Dedifferentiated amniotic fluid mesenchymal stem cell (primary cell): ENCODE data around the gene GARIN1A.

Experiments
- DNase-seq: peaks from one replicate; pipeline ENCODE4 v3.0.0-alpha.2; 2016; ENCODE audit errors: extremely low spot score

The GARIN1A gene

GRCh38 chr7:128718967-128719642, 47.0 kb downstream of the GARIN1A start:
- no peak for DNase-seq

DNA sequence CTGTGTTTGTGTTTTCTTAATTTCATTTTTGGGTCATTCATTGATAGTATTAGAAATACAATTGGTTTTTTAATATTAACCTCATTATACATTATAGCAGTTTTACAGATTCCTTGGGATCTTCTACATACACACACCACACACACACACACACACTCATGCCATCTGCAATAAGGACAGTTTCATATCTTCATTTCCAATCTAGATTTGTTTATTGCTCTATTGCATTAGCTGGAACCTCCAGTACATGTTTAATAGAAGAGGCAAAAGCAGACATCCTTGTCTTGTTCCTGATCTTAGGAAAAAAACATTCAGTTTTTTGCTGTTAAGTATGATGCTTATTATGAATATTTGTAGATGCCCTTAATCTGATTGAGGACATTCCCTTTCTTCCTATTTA, 49.3 kb downstream of the GARIN1A start:
- DNase-seq, result no peak
